Stomach (tissue), 4 donors: ENCODE data around the gene NKAIN2.

Experiments
- CTCF ChIP-seq, 7 experiments: fragments of 450-650 bp in 4 of 7; fragments of 200-600 bp in 3 of 7; sonication (generic) in 3 of 7; IDR thresholded peaks; one replicate each; pipeline ENCODE4 v1.5.1; 2016 to 2019; ENCODE audit warnings: antibody characterized with exemption in 7 of 7, control low read depth in 2 of 7, mild to moderate bottlenecking in 1 of 7
- EP300 ChIP-seq: sonication (generic); formaldehyde crosslinking; IDR thresholded peaks from one replicate; pipeline ENCODE4 v1.6.1; 2017; ENCODE audit warnings: antibody characterized with exemption
- POLR2A ChIP-seq, 4 donors: fragments of 450-650 bp; IDR thresholded peaks; one replicate each; pipeline ENCODE4 v1.6.1; 2016; ENCODE audit warnings: antibody characterized with exemption in 4 of 4, control low read depth in 2 of 4, mild to moderate bottlenecking in 1 of 4, moderate library complexity in 1 of 4
- POLR2AphosphoS5 ChIP-seq, 3 donors: sonication (generic); formaldehyde crosslinking; IDR thresholded peaks; one replicate each; pipeline ENCODE4 v1.6.1; 2016; ENCODE audit warnings: antibody characterized with exemption in 3 of 3

- TF ChIP-seq CTCF (IDR thresholded peaks at IDR 0.05): no peak
- TF ChIP-seq POLR2A (IDR thresholded peaks at IDR 0.05): no peak
- TF ChIP-seq EP300: no peak
- no peak for TF ChIP-seq POLR2AphosphoS5 (IDR thresholded peaks at IDR 0.05)
These were observed 7.7 kb downstream of the NKAIN2 start for GRCh38 chr6:123811378-123811777.
